Spleen (tissue), 7 donors: ENCODE results near the gene POLRMT.

Experiments
- CTCF ChIP-seq, 11 experiments: fragments of 200-600 bp in 7 of 11; fragments of 450-650 bp in 4 of 11; sonication (generic) in 4 of 11; IDR thresholded peaks in 8 of 11; conservative IDR thresholded peaks in 3 of 11; 1 replicate in 7 of 11; 2 replicates in 4 of 11; pipeline versions ENCODE4 v1.4.0 to v1.8.0; 2016 to 2021; ENCODE audit warnings: antibody characterized with exemption in 11 of 11, inconsistent platforms in 4 of 11, mild to moderate bottlenecking in 1 of 11
- POLR2A ChIP-seq, 3 donors: fragments of 450-650 bp; IDR thresholded peaks; one replicate each; pipeline ENCODE4 v1.5.1; 2017; ENCODE audit warnings: antibody characterized with exemption in 3 of 3, mild to moderate bottlenecking in 1 of 3
- POLR2AphosphoS5 ChIP-seq, 3 donors: sonication (generic); formaldehyde crosslinking; IDR thresholded peaks; one replicate each; pipeline ENCODE4 v1.5.1; 2017; ENCODE audit warnings: antibody characterized with exemption in 3 of 3
- donor health status: DM: no; HTN: no; CAD: no; lungs with moderate emphysema.
- donor health status: DM: no; HTN: no; CAD: no.
- donor health status: DM: no; HTN: no; CAD: no.

GRCh38 chr19:601790-602189, 31.5 kb downstream of the POLRMT start:
- TF ChIP-seq CTCF (IDR thresholded peaks at IDR 0.05 in 8 of 11, conservative IDR thresholded peaks at IDR 0.05 in 3 of 11) (no peak), POLR2A (IDR thresholded peaks at IDR 0.05) (no peak), POLR2AphosphoS5 (IDR thresholded peaks at IDR 0.05) (no peak)
